Lower leg skin (tissue), 4 donors: Measurements from ENCODE around the gene N4BP3. TPM values are rescaled to one million over a fixed set of nuclear protein-coding genes. Genes with fewer than 3 reads are reported as not detected.

ENCODE experiments used
- DNase-seq, 2 donors: peaks; one replicate each; pipeline ENCODE4 v3.0.0-alpha.2; 2019; ENCODE audit warnings: low spot score in 2 of 2
- H3K4me3 ChIP-seq: fragments of 200-600 bp; sonication (generic); 2 replicates; pipeline ENCODE4 v1.5.1; 2017; ENCODE audit warnings: mild to moderate bottlenecking, low read depth; ENCODE audit not compliant: poor library complexity, severe bottlenecking
- POLR2A ChIP-seq, 2 donors: fragments of 450-650 bp; IDR thresholded peaks; one replicate each; pipeline ENCODE4 v1.6.1; 2016 to 2017; ENCODE audit warnings: antibody characterized with exemption in 2 of 2, mild to moderate bottlenecking in 1 of 2, moderate library complexity in 1 of 2
- WGBS, 2 donors: methylation state at CpG; one replicate each; pipeline ENCODE4 v1.1.5; 2018; 5-methylcytosine and 5-hydroxymethylcytosine counted together
- intact Hi-C: fragments of 100-400 bp; cut with DNase I; formaldehyde crosslinking; loops from one replicate; pipeline ENCODE4 v1.15.0; 2023; ENCODE audit warnings: low total_unique reads
- total RNA-seq, 4 donors: library from RNA; depleted of rRNA; stranded (reverse); fragments of >200 nt; gene quantifications; one replicate each; pipeline ENCODE4 v1.1.0, GENCODE V29; 2016
- TF ChIP-seq, protein P1 (sequence below), 3 donors: fragments of 450-650 bp; IDR thresholded peaks; one replicate each; pipeline ENCODE4 v1.5.1; 2016; ENCODE audit warnings: antibody characterized with exemption in 3 of 3, mild to moderate bottlenecking in 3 of 3, moderate library complexity in 2 of 3

Gene N4BP3
- total RNA-seq, 4 donors from 2014 or later, result 17.6 to 26.3 (median 19.1) TPM

DNA sequence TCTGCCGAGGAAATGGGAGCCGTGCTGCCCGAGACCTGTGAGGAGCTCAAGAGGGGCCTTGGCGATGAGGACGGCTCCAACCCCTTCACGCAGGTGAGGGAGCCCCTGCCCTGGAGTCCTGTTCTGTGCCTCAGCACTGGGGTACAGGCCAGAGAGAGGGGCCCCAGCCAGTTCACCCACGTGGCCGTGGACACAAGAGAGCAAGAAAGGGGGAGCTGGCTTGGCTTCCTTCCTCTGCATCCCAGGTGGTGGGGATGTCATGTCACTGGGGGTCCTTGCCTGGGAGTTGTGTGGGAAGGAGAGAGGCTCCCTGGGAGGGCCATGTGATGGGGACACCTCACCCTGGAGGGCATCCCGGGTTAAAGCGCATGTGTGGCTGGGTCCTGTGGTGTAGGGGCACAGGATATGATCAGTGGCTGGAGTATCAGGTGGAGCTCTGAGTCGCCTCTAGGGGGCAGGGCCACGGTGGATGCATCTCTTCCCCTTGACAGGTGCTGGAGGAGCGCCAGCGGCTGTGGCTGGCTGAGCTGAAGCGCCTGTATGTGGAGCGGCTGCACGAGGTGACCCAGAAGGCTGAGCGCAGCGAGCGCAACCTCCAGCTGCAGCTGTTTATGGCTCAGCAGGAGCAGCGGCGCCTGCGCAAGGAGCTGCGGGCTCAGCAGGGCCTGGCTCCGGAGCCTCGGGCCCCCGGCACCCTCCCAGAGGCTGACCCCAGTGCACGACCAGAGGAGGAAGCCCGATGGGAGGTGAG lies 7.5 kb downstream of the N4BP3 start:
- 44 to 51% methylated on average over 24 to 29 of the region's 29 CpGs for WGBS, 2 donors
- TF ChIP-seq, protein P1, sequence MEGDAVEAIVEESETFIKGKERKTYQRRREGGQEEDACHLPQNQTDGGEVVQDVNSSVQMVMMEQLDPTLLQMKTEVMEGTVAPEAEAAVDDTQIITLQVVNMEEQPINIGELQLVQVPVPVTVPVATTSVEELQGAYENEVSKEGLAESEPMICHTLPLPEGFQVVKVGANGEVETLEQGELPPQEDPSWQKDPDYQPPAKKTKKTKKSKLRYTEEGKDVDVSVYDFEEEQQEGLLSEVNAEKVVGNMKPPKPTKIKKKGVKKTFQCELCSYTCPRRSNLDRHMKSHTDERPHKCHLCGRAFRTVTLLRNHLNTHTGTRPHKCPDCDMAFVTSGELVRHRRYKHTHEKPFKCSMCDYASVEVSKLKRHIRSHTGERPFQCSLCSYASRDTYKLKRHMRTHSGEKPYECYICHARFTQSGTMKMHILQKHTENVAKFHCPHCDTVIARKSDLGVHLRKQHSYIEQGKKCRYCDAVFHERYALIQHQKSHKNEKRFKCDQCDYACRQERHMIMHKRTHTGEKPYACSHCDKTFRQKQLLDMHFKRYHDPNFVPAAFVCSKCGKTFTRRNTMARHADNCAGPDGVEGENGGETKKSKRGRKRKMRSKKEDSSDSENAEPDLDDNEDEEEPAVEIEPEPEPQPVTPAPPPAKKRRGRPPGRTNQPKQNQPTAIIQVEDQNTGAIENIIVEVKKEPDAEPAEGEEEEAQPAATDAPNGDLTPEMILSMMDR (IDR thresholded peaks at IDR 0.05), result no peak
- TF ChIP-seq POLR2A (IDR thresholded peaks at IDR 0.05), result no peak
- no peak overlapping the region for H3K4me3 ChIP-seq
- DNase-seq, result peak; percentile 40 to 92
- intact Hi-C loops, result no loop called here

DNA sequence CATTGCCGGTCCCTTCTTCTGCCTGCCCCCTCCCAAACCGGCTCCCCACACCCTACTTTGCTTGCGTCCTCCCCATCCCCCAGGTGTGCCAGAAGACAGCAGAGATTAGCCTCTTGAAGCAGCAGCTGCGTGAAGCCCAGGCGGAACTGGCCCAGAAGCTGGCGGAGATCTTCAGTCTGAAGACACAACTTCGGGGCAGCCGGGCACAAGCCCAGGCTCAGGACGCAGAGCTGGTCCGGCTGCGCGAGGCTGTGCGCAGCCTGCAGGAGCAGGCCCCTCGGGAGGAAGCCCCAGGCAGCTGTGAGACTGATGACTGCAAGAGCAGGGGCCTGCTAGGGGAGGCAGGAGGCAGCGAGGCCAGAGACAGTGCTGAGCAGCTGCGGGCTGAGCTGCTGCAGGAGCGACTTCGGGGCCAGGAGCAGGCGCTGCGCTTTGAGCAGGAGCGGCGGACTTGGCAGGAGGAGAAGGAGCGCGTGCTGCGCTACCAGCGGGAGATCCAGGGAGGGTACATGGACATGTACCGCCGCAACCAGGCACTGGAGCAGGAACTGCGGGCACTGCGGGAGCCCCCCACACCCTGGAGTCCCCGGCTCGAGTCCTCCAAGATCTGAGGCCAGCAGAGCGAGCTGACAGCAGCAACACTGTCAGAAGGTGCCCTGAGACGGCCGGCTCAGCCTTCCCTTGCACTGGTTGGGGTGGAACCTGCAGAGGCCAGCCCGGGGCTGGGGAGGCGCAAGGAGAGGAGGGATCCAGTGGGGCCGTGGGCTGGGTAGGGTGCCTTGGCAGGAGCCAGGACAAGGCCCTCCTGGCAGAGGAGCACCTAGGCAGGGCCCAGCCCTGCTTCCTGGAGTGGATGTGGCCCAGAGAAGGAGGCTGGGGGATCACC lies 8.3 kb downstream of the N4BP3 start:
- 74 to 76% methylated on average over 35 to 36 of the region's 38 CpGs for WGBS, 2 donors
- no peak overlapping the region for H3K4me3 ChIP-seq
- TF ChIP-seq POLR2A (IDR thresholded peaks at IDR 0.05), result no peak
- TF ChIP-seq, protein P1 (IDR thresholded peaks at IDR 0.05), result no peak
- DNase-seq, result no peak
- intact Hi-C loops, result no loop called here

DNA sequence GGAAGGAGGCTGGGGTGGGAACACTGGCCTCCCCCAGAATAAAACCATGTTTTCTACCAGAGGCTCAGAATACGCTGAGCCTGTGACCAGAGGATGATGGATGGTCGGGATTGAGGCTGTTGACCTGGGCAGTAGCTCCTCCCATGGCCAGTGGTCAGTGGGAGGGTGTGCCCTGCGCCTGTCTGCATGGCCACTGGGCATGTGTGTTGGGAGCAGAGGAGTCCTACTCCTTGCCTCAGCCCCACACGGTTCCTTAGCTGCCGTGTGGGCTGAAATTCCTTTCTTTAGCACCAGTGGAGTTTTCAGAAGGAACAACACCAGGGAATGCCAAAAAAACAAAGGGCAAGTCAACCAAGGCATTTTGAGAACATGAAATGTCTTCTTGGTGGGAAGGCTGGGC lies 9.0 kb downstream of the N4BP3 start:
- TF ChIP-seq, protein P1 (IDR thresholded peaks at IDR 0.05), result no peak
- TF ChIP-seq POLR2A (IDR thresholded peaks at IDR 0.05), result no peak
- H3K4me3 ChIP-seq, result no peak overlapping the region
- intact Hi-C loops, result no loop called here
- 69 to 87% methylated on average over 5 of the region's 5 CpGs for WGBS, 2 donors
- DNase-seq, result no peak

DNA sequence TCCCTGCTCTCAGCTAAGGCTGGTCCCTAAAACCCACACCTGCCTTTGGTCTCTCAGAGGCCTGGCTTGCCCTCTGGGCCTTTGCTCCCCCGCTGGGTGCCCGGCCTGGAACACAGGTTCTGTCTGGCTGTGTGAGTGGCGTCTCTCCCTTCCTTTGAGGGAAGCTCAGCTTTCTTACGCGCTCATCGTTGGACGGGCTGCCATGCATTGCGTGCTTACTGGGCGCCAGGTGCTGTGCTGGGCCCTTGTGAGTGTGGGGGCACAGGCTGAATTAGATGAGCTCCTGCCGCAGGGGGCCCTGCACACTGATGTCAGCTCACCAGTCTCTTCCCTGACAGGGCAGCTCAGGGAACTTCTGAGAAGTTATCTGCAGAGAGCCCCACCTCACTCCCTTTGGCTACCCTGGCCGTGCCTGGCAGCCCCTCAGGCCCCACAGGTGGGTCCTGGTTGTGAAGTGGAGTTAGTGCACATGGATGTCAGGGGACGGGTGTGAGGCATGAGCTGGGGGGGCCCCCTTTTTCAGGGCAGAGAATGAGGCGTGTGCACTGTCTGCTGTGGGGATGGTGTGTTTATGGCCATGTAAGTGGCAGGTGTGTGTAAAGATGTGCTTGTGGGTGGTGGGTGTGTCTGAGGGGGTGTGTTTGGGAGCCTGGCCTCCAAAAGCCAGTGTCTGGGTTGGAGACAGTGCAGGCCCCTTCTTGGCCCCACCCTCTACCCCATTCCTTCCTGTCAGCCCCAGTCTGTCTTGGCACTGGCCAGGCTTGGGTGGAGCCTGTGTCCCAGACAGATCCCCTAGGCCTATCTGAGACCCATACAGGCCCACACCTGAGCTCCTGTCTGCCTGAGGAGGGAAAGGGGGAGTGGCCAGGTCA lies 10.0 kb downstream of the N4BP3 start:
- 76 to 82% methylated on average over 12 to 13 of the region's 13 CpGs for WGBS, 2 donors
- no peak overlapping the region for H3K4me3 ChIP-seq
- intact Hi-C loops, result no loop called here
- peak in 1 of 2 donors; percentile 87 for DNase-seq
- TF ChIP-seq, protein P1 (IDR thresholded peaks at IDR 0.05), result no peak
- no peak for TF ChIP-seq POLR2A (IDR thresholded peaks at IDR 0.05)
